Amniotic epithelial cell (primary cell): ENCODE data around the gene RNF7.
"Not testable (repeated sequence)": the region's sequence is repeated elsewhere in the genome, so short reads cannot be mapped to it uniquely, and the experiment has no call there.

Experiments used
- DNase-seq: peaks from one replicate; pipeline ENCODE4 v3.0.0-alpha.2; 2010; ENCODE audit warnings: low read depth

Gene RNF7

DNA sequence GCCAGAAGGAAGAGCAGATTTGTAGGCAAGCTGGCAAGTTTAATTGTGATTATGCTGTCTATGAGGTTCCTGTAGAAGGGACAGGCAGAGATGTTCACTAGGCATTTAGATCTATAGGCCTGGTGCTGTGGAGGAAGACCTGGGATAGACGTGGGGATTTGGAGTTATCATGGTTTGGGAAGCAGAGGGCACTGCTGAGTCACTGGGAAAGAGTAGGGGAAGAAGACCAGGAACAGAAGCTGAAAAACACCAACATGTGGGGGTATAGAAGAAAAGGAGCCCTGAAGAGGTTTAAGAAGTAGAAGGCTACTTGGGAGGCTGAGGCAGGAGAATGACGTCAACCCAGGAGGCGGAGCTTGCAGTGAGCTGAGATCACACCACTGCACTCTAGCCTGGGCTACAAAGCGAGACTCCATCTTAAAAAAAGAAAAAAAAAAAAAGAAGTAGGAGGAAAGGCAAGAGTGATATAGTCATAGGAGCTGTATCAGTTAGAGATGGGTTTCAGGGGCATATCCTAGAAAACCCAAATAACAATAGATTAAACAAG is 44.4 kb downstream of the RNF7 start:
- DNase-seq: peak; percentile 41

DNA sequence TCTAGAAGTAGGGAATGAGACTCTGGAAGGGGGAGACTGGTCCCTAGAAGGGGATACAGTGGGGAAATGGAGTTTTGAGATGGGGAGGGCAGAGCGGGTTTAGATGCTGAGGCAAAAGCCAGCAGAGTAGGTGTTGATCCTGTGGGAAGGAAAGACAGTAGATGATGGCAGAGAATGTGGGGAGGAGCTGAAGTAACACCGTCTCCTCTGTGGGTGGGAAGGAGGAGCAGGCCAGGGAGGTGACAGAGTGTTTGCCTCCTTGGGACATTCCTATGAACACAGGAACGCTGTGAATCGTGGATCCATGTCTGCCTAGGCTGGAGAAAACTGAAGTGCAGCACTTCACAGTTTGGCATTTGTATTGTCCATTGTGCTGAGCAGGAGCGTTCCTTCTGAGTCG is 45.5 kb downstream of the RNF7 start:
- no peak for DNase-seq

- DNase-seq: no peak
These were observed 46.0 kb downstream of the RNF7 start for GRCh38 chr3:141784096-141784495.

DNA sequence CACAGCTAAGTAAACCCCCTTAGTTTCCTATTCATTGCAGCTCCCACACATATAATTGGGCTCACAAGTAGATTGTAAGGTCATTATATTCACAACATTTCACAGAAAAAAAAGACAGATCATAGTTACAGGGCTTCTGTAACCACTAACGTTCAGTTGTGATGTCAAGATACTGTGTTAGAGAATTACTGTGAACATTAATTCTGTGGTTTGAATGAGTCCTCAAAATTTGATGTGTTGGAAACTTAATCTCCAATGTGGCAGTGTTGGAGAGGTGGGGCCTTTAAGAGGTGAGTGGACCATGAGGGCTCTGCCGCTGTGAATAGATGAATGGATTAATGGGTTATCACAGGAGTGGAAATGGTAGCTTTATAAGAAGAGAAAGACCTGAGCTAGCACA is 46.4 kb downstream of the RNF7 start:
- no peak for DNase-seq

DNA sequence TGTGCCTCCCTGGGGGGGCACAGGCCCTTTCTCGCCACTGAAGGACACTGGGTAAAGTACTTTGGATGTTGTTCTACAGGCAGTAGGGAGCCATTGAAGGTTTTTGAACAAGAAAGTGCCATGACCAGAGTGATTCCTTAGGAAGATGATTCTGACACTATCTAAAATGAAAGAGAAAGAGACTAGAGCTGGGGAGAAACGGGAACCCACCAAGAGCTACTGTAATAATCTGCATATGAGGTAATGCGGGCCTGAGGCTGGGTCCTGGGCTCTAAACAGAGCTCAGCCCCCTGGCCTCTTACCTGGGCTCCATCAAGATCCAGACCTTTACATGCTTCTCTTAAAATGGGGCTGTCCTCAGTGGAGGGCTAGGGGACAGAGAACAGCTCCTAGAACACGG is 50.1 kb downstream of the RNF7 start:
- DNase-seq: no peak

DNA sequence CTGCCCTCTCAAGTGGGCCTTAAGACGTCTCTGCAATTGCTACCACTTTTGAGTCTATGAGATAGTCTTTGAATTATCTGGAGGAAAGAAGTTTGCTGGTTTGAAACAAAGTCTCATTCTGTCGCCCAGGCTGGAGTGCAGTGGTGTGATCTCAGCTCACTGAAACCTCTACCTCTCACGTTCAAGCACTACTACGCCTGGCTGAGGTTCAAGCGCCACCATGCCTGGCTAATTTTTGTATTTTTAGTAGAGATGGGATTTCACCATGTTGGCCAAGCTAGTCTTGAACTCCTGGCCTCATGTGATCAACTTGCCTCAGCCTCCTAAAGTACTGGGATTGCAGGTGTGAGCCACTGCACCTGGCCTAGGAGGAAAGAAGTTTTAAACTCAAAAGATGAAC is 50.7 kb downstream of the RNF7 start:
- not testable (repeated sequence) for DNase-seq

- DNase-seq: no peak
These were observed 51.2 kb downstream of the RNF7 start for GRCh38 chr3:141789281-141789680.

DNA sequence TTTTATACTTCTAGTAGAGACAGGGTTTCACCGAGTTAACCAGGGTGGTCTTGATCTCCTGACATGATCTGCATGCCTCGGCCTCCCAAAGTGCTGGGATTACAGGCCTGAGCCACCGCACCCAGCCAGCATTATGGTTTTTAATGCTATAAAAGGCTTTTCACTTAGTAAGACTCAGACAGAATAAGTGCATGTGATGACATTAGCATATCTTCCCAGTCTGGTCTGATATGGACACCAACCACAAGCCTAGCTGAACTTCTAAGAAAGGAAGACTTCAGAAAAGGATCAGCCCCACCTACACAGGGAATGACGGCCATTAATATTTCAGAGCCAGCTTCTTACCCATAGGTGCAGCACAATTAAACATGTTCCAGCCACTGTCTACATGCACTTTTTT is 52.1 kb downstream of the RNF7 start:
- DNase-seq: no peak

DNA sequence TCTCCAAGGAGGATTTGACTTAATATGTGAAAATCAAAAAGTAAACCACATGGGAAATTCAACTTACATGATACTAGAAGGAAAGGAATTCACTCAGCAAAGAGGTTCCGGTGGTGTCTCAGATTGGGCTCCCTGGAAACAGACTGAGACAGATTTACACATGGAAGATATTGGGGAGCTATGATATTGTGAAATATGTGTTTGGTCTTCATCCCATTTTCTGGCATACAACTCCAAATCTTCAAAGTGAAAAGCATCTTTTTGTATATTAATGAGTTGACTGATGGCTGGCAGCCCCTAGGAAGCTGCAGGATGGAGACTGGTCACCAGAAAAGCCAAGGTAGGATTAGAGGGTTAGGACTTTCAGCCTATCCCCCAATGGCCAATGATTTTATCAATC is 54.4 kb downstream of the RNF7 start:
- DNase-seq: no peak

- no peak for DNase-seq
These were observed 55.6 kb downstream of the RNF7 start for GRCh38 chr3:141793476-141794260.

GRCh38 chr3:141795276-141795675 is 57.2 kb downstream of the RNF7 start:
- no peak for DNase-seq

GRCh38 chr3:141795741-141796080 is 57.6 kb downstream of the RNF7 start:
- no peak for DNase-seq

GRCh38 chr3:141796081-141796888 is 58.2 kb downstream of the RNF7 start:
- peak; percentile 62 for DNase-seq
